ENCODE measurements around the gene GLB1L. TPM values are rescaled to one million over a fixed set of nuclear protein-coding genes. Genes with fewer than 3 reads are reported as not detected.

Gene GLB1L
- total RNA-seq, 1 donor from 2014 or later = 7.2 TPM

DNA sequence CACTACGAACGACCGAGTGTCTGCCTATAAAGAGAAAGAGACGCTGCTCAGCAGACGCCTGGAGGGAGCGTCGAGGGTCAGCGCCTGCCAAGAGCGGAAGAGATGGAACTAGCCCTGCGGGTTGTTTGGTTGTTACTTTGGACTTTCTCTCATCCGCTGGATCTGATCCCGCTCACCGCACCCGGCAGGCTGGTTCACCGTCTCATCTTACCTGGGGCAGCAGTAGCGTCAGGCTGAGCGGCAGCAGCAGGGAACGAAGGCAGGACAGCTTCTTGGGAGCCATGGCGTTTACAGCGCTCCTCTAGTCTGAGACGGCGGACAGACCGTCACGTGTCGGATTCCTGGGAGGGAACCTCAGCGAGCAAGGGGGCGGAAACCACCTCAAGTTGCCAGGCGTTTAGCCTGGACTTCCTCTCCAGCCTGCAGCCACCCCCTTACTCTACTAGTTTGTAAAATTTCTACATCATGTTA, 1.9 kb downstream of the GLB1L start:
- TF ChIP-seq EZH2phosphoT487 (IDR thresholded peaks at IDR 0.05) (no peak), EZH2 (IDR thresholded peaks at IDR 0.05) (no peak)
- TF ChIP-seq, protein P1, sequence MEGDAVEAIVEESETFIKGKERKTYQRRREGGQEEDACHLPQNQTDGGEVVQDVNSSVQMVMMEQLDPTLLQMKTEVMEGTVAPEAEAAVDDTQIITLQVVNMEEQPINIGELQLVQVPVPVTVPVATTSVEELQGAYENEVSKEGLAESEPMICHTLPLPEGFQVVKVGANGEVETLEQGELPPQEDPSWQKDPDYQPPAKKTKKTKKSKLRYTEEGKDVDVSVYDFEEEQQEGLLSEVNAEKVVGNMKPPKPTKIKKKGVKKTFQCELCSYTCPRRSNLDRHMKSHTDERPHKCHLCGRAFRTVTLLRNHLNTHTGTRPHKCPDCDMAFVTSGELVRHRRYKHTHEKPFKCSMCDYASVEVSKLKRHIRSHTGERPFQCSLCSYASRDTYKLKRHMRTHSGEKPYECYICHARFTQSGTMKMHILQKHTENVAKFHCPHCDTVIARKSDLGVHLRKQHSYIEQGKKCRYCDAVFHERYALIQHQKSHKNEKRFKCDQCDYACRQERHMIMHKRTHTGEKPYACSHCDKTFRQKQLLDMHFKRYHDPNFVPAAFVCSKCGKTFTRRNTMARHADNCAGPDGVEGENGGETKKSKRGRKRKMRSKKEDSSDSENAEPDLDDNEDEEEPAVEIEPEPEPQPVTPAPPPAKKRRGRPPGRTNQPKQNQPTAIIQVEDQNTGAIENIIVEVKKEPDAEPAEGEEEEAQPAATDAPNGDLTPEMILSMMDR (IDR thresholded peaks at IDR 0.05) = no peak
- Mint-ChIP-seq H3K9me3 (no peaks in the 10 kb centered on the region), H3K27me3 (ENCODE audit: insufficient read depth, low read depth) (no peaks in the 10 kb centered on the region), H3K4me3 (peak overlapping the region; percentile 73), H3K27ac (no peak overlapping the region), H3K4me1 (peaks cover 15% of the 10 kb centered on the region), H3K36me3 (peaks cover 3% of the 10 kb centered on the region)
- Histone ChIP-seq H3K27ac (no peak overlapping the region), H3K79me2 (ENCODE audit: low read depth) (peaks cover 11% of the 10 kb centered on the region), H2AFZ (replicated peaks) (no peak overlapping the region), H3K4me3 (no peak overlapping the region), H3K4me2 (no peak overlapping the region), H3K36me3 (no peaks in the 10 kb centered on the region), H3F3A (ENCODE audit: low read depth) (peaks cover 12% of the 10 kb centered on the region), H3K27me3 (no peaks in the 10 kb centered on the region), H3K9ac (no peak overlapping the region), H3K9me3 (ENCODE audit: low read depth) (no peaks in the 10 kb centered on the region), H3K4me1 (no peaks in the 10 kb centered on the region), H4K20me1 (ENCODE audit: low read depth) (no peaks in the 10 kb centered on the region)
- DNase-seq (ENCODE audit: low spot score) = no peak

DNA sequence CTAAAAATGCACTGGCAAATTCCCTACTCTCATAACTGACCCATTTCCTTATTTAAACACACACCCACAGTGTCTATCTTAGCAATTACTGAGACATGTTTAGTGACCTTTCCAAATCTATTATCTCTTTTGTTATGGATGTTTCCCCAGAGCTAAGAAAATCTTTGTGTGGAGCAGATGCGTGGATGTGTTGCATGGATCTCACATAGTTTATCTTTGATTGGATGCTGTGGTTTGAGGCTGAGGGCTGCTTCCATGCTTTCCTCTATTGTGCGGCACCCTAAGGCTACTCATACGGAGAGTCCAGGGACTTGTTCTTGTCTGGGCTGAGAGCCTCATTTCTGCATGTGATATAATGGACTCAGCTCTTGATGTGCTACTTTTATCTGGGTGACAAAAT, 10.9 kb downstream of the GLB1L start:
- Mint-ChIP-seq H3K9me3 (no peaks in the 10 kb centered on the region), H3K27ac (no peak overlapping the region), H3K36me3 (peaks cover 30% of the 10 kb centered on the region), H3K27me3 (ENCODE audit: insufficient read depth, low read depth) (peaks cover 2% of the 10 kb centered on the region), H3K4me1 (peaks cover 11% of the 10 kb centered on the region), H3K4me3 (no peak overlapping the region)
- Histone ChIP-seq H3K79me2 (ENCODE audit: low read depth) (peaks cover 19% of the 10 kb centered on the region), H4K20me1 (ENCODE audit: low read depth) (no peaks in the 10 kb centered on the region), H3K4me3 (no peak overlapping the region), H3K9me3 (ENCODE audit: low read depth) (no peaks in the 10 kb centered on the region), H3F3A (ENCODE audit: low read depth) (peaks cover 11% of the 10 kb centered on the region), H3K27ac (no peak overlapping the region), H3K4me2 (no peak overlapping the region), H3K9ac (no peak overlapping the region), H3K36me3 (no peaks in the 10 kb centered on the region), H3K4me1 (peaks cover 4% of the 10 kb centered on the region), H3K27me3 (no peaks in the 10 kb centered on the region), H2AFZ (replicated peaks) (no peak overlapping the region)
- TF ChIP-seq, protein P1 (IDR thresholded peaks at IDR 0.05) = no peak
- DNase-seq (ENCODE audit: low spot score) = no peak

DNA sequence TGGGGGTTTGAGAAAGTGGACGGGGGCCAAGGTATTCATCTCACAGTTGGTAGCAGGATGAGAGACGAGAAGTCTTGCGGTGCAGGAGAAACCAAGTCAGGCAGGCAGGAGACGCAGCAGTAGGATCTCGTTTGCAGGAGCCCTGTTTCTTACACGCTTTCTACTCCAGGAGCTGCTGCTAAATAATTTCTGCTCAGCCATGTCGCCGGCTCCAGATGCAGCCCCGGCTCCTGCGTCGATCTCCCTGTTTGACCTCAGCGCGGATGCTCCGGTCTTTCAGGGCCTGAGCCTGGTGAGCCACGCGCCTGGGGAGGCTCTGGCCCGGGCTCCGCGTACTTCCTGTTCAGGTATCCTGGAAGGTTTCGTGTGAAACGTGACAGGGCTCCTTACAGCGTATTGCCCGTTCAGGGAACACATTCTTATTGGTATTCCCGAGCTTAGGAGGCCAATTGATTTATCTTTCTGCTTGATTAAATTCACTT, 15.1 kb downstream of the GLB1L start:
- TF ChIP-seq, protein P1 (IDR thresholded peaks at IDR 0.05) = no peak
- TF ChIP-seq EZH2 (IDR thresholded peaks at IDR 0.05) = no peak
- no peak for TF ChIP-seq EZH2phosphoT487 (IDR thresholded peaks at IDR 0.05)
- DNase-seq (ENCODE audit: low spot score) = peak; percentile 68
- peak overlapping the region; percentile 91 for H3K4me2 ChIP-seq
- no peaks in the 10 kb centered on the region for H3K36me3 ChIP-seq
- H3K4me3 ChIP-seq = peak overlapping the region; percentile 76
- peaks cover 12% of the 10 kb centered on the region for H3K4me1 ChIP-seq
- Mint-ChIP-seq H3K9me3 (no peaks in the 10 kb centered on the region), H3K4me1 (peaks cover 26% of the 10 kb centered on the region), H3K27me3 (ENCODE audit: insufficient read depth, low read depth) (no peaks in the 10 kb centered on the region), H3K4me3 (peak overlapping the region; percentile 97), H3K27ac (peak overlapping the region; percentile 59), H3K36me3 (peaks cover 18% of the 10 kb centered on the region)
- peaks cover 37% of the 10 kb centered on the region for H3K79me2 ChIP-seq (ENCODE audit: low read depth)
- no peaks in the 10 kb centered on the region for H3K9me3 ChIP-seq (ENCODE audit: low read depth)
- peaks cover 4% of the 10 kb centered on the region for H4K20me1 ChIP-seq (ENCODE audit: low read depth)
- H3K27me3 ChIP-seq = no peaks in the 10 kb centered on the region
- H3K27ac ChIP-seq = peak overlapping the region; percentile 32
- peak overlapping the region; percentile 27 for H2AFZ ChIP-seq (replicated peaks)
- peaks cover 11% of the 10 kb centered on the region for H3F3A ChIP-seq (ENCODE audit: low read depth)
- peak overlapping the region; percentile 48 for H3K9ac ChIP-seq
